Trophoblast cell (in vitro differentiated cells and primary cell): Measurements from ENCODE around the gene N4BP2.

ENCODE experiments used
- DNase-seq, 2 donors: peaks; one replicate each; pipeline ENCODE4 v3.0.0-alpha.2; 2016
- H2AFZ ChIP-seq: 2 replicates; pipeline ENCODE4 v1.6.1; 2013; ENCODE audit warnings: low read length, moderate library complexity, mild to moderate bottlenecking; ENCODE audit not compliant: insufficient read depth, poor library complexity
- H2AK5ac ChIP-seq: 2 replicates; pipeline ENCODE4 v1.6.1; 2013; ENCODE audit warnings: mild to moderate bottlenecking, low read length
- H2BK120ac ChIP-seq: 2 replicates; pipeline ENCODE4 v1.6.1; 2013; ENCODE audit warnings: low read length, mild to moderate bottlenecking, moderate library complexity; ENCODE audit not compliant: insufficient read depth, poor library complexity
- H2BK12ac ChIP-seq: 2 replicates; pipeline ENCODE4 v1.6.1; 2013; ENCODE audit warnings: mild to moderate bottlenecking, low read length, moderate library complexity
- H2BK5ac ChIP-seq: 2 replicates; pipeline ENCODE4 v1.6.1; 2013; ENCODE audit warnings: low read length, low read depth, moderate library complexity, mild to moderate bottlenecking; ENCODE audit not compliant: poor library complexity
- H3K14ac ChIP-seq: 2 replicates; pipeline ENCODE4 v1.6.1; 2013; ENCODE audit warnings: mild to moderate bottlenecking, low read length
- H3K18ac ChIP-seq: 2 replicates; pipeline ENCODE4 v1.6.1; 2013; ENCODE audit warnings: mild to moderate bottlenecking, low read length
- H3K23ac ChIP-seq: 2 replicates; pipeline ENCODE4 v1.6.1; 2013; ENCODE audit warnings: low read length
- H3K27ac ChIP-seq: 2 replicates; pipeline ENCODE4 v1.5.1; 2013; ENCODE audit warnings: low read depth, mild to moderate bottlenecking, inconsistent platforms, low read length, moderate library complexity
- H3K27me3 ChIP-seq: 2 replicates; pipeline ENCODE4 v1.6.1; 2013; ENCODE audit warnings: inconsistent platforms, mild to moderate bottlenecking, low read length, moderate library complexity; ENCODE audit not compliant: insufficient read depth
- H3K36me3 ChIP-seq, 2 experiments: 1 replicate in 1 of 2; 2 replicates in 1 of 2; pipeline ENCODE4 v1.6.1; 2013; ENCODE audit warnings: low read length in 2 of 2, mild to moderate bottlenecking in 2 of 2, moderate library complexity in 1 of 2; ENCODE audit not compliant: insufficient read depth in 2 of 2, control insufficient read depth in 1 of 2
- H3K4ac ChIP-seq: 2 replicates; pipeline ENCODE4 v1.6.1; 2013; ENCODE audit warnings: low read depth, mild to moderate bottlenecking, low read length, moderate library complexity
- H3K4me1 ChIP-seq, 2 experiments: 1 replicate in 1 of 2; 2 replicates in 1 of 2; pipeline ENCODE4 v1.6.1; 2013; ENCODE audit warnings: low read length in 2 of 2, mild to moderate bottlenecking in 2 of 2, moderate library complexity in 1 of 2; ENCODE audit not compliant: insufficient read depth in 2 of 2, control insufficient read depth in 1 of 2
- H3K4me2 ChIP-seq: 2 replicates; pipeline ENCODE4 v1.6.1; 2013; ENCODE audit warnings: inconsistent platforms, mild to moderate bottlenecking, low read length, moderate library complexity
- H3K4me3 ChIP-seq: 2 replicates; pipeline ENCODE4 v1.5.1; 2013; ENCODE audit warnings: mild to moderate bottlenecking, low read depth, low read length, inconsistent platforms
- H3K79me1 ChIP-seq: one replicate; pipeline ENCODE4 v1.6.1; 2013; ENCODE audit warnings: low read length
- H3K79me2 ChIP-seq: 2 replicates; pipeline ENCODE4 v1.6.1; 2013; ENCODE audit warnings: low read length, mild to moderate bottlenecking; ENCODE audit not compliant: control insufficient read depth, insufficient read depth, poor library complexity
- H3K9ac ChIP-seq: 2 replicates; pipeline ENCODE4 v1.6.1; 2013; ENCODE audit warnings: mild to moderate bottlenecking, low read length
- H3K9me3 ChIP-seq: 2 replicates; pipeline ENCODE4 v1.6.1; 2013; ENCODE audit warnings: low read depth, mild to moderate bottlenecking, control low read depth, inconsistent platforms, low read length; ENCODE audit not compliant: insufficient read depth
- H4K12ac ChIP-seq: 2 replicates; pipeline ENCODE4 v1.6.1; 2013; ENCODE audit warnings: low read depth, mild to moderate bottlenecking, low read length, moderate library complexity
- H4K8ac ChIP-seq: 2 replicates; pipeline ENCODE4 v1.6.1; 2013; ENCODE audit warnings: low read depth, mild to moderate bottlenecking, low read length, moderate library complexity
- H4K91ac ChIP-seq: one replicate; pipeline ENCODE4 v1.6.1; 2013; ENCODE audit warnings: low read depth, mild to moderate bottlenecking, low read length, moderate library complexity
- WGBS: extraction: QIAGEN DNeasy Blood & Tissue Kit; methylation state at CpG from one replicate; pipeline ENCODE4 v1.1.7; 2013; ENCODE audit warnings: missing lambda C conversion rate; ENCODE audit not compliant: insufficient read length, insufficient coverage; ENCODE audit errors: extremely low coverage; 5-methylcytosine and 5-hydroxymethylcytosine counted together

N4BP2 gene

DNA sequence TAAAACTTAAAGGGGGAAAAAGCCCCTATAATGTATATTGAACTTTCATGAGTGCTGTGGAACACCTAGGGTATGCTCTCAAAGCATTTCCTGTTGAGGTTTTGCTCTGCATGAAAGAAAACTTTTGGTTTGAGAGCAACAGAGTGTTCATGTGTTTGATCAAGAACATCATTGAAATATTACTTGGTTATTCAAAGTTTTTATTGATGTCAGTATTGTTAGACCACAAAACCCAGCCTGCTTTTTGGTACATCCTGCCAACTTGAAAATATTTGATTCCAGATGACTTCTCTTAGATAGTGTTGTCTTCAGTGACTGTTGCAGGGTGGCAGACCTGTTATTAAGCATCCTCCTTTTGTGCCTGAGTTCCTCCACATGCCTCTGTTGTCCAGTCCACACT is 68.0 kb downstream of the N4BP2 start:
- Histone ChIP-seq H3K79me2 (no peaks in the 10 kb centered on the region), H4K91ac (no peak overlapping the region), H3K14ac (no peak overlapping the region), H2AK5ac (no peak overlapping the region), H3K9ac (no peak overlapping the region), H2BK12ac (no peak overlapping the region), H3K79me1 (no peaks in the 10 kb centered on the region), H3K9me3 (no peaks in the 10 kb centered on the region), H3K18ac (no peak overlapping the region), H2AFZ (no peak overlapping the region), H3K27ac (no peak overlapping the region), H3K4me2 (no peak overlapping the region), H3K27me3 (no peaks in the 10 kb centered on the region), H2BK120ac (no peak overlapping the region), H2BK5ac (no peak overlapping the region), H3K36me3 (peaks cover 12 to 14% of the 10 kb centered on the region in 2 experiments), H3K4ac (no peak overlapping the region), H4K12ac (no peak overlapping the region), H3K4me3 (no peak overlapping the region), H3K23ac (no peak overlapping the region), H3K4me1 (no peaks in the 10 kb centered on the region), H4K8ac (no peak overlapping the region)
- no peak for DNase-seq

DNA sequence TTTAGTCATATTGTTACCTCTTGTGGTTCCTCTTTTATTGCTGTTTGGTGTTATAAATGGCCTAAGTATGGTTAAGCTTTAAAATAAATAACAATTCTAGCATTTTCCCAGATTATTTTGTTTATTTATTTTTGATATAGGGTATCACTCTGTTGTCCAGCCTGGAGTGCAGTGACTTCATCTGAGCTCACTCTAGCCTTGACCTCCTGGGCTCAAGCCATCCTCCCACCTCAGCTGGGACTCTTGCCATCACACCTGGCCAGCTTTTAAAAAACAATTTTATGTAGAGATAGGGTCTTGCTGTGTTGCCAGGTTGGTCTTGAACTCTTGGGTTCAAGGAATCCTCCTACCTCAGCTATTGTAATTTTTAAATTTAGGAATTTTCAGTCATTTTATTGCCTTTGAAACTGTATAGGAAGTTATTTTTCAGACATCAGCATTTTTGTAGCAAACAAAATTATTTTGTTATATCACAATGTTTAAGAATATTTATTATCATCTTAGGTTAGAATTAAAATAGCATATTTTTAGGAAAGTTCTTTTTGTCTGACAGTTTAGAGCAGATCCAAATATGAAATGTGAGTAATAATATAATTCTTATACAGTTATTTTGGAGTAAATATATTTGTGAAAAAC is 73.9 kb downstream of the N4BP2 start:
- Histone ChIP-seq H3K4me2 (no peak overlapping the region), H3K9ac (no peak overlapping the region), H3K18ac (no peak overlapping the region), H3K79me2 (no peaks in the 10 kb centered on the region), H3K4ac (no peak overlapping the region), H3K27me3 (no peaks in the 10 kb centered on the region), H4K91ac (no peak overlapping the region), H3K23ac (no peak overlapping the region), H3K9me3 (no peaks in the 10 kb centered on the region), H2BK12ac (no peak overlapping the region), H3K14ac (no peak overlapping the region), H3K4me1 (peaks cover 0 to 3% of the 10 kb centered on the region in 2 experiments), H2AK5ac (no peak overlapping the region), H2BK120ac (no peak overlapping the region), H2BK5ac (no peak overlapping the region), H4K12ac (no peak overlapping the region), H3K79me1 (no peaks in the 10 kb centered on the region), H4K8ac (no peak overlapping the region), H3K27ac (no peak overlapping the region), H2AFZ (no peak overlapping the region), H3K36me3 (peaks cover 13 to 17% of the 10 kb centered on the region in 2 experiments), H3K4me3 (no peak overlapping the region)
- DNase-seq = no peak

DNA sequence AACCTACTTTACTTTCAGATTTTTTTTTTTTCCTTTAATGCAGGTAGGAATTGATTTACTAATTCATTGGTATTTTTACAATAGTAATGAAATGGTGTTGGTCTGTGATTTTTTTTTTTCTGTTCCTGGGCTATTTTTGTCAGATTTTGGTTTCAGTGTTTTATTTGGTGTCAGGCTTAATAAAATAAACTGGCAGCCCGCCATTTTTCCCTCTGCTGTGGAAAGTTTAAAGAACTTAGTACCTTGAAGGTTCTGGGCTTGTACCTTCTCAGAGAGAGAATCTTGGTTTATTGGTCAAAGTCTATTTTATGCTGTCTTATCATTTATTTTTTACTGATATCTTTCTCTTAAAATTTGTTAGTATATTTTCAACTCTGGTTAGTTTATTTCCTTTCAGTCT is 76.2 kb downstream of the N4BP2 start:
- DNase-seq = no peak
- no peak overlapping the region for H2BK5ac ChIP-seq
- H3K4ac ChIP-seq = no peak overlapping the region
- no peak overlapping the region for H3K18ac ChIP-seq
- H3K9ac ChIP-seq = no peak overlapping the region
- H3K27ac ChIP-seq = no peak overlapping the region
- H4K8ac ChIP-seq = no peak overlapping the region
- WGBS = no CpG with 5 or more reads among the region's 1 CpG
- no peak overlapping the region for H2AK5ac ChIP-seq
- peaks cover 7% of the 10 kb centered on the region in 2 experiments for H3K36me3 ChIP-seq
- H3K79me1 ChIP-seq = no peaks in the 10 kb centered on the region
- H3K4me2 ChIP-seq = no peak overlapping the region
- H3K4me3 ChIP-seq = no peak overlapping the region
- no peak overlapping the region for H2AFZ ChIP-seq
- H3K79me2 ChIP-seq = no peaks in the 10 kb centered on the region
- H3K14ac ChIP-seq = no peak overlapping the region
- no peak overlapping the region for H4K12ac ChIP-seq
- no peak overlapping the region for H3K23ac ChIP-seq
- H4K91ac ChIP-seq = no peak overlapping the region
- H3K27me3 ChIP-seq = no peaks in the 10 kb centered on the region
- no peaks in the 10 kb centered on the region for H3K9me3 ChIP-seq
- no peak overlapping the region for H2BK120ac ChIP-seq
- peaks cover 0 to 3% of the 10 kb centered on the region in 2 experiments for H3K4me1 ChIP-seq
- no peak overlapping the region for H2BK12ac ChIP-seq

DNA sequence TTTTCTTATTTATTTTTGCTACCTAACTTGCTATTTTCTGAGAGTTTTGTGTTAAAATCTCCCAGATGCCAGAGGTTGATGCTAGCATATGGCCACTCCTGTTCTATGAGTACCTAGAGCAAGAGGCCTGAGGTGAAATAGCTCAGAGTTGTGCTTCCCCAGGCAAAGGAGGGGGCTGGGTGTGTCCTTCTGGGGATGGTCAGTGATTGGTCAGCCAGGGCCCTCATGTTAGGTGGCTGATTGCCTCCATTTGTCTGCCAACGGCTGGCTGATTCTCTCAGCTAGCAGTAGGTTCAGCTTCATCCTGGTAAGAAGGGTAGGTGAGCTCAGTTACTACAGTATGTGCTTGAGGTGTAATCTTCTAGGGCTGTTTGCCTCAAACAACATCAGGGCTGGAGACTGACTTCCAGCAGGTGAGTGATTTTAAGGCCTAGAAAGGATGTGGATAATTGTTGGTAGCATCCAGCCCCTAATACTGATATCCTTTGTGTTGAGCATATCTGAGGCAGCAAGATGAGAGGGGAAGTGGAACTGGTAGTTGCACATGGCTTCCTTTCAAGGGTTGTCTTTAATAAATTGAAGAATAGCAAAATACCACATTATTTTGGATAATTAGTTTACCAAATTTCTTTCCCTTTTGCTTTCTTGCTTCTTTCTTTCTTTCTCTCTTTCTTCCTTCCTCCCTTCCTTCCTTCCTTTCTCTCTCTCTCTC is 77.7 kb downstream of the N4BP2 start:
- no CpG with 5 or more reads among the region's 1 CpG for WGBS
- H3K14ac ChIP-seq = no peak overlapping the region
- no peak overlapping the region for H3K4me3 ChIP-seq
- no peak overlapping the region for H4K12ac ChIP-seq
- peaks cover 0 to 3% of the 10 kb centered on the region in 2 experiments for H3K4me1 ChIP-seq
- H3K27ac ChIP-seq = no peak overlapping the region
- no peak overlapping the region for H3K18ac ChIP-seq
- no peak overlapping the region for H2BK5ac ChIP-seq
- H3K4ac ChIP-seq = no peak overlapping the region
- no peaks in the 10 kb centered on the region for H3K9me3 ChIP-seq
- no peak overlapping the region for H3K23ac ChIP-seq
- no peaks in the 10 kb centered on the region for H3K27me3 ChIP-seq
- H3K36me3 ChIP-seq = peaks cover 5 to 7% of the 10 kb centered on the region in 2 experiments
- H3K9ac ChIP-seq = no peak overlapping the region
- no peaks in the 10 kb centered on the region for H3K79me2 ChIP-seq
- no peak overlapping the region for H3K4me2 ChIP-seq
- H2BK120ac ChIP-seq = no peak overlapping the region
- H4K91ac ChIP-seq = no peak overlapping the region
- no peak overlapping the region for H2BK12ac ChIP-seq
- H2AK5ac ChIP-seq = no peak overlapping the region
- no peak for DNase-seq
- no peak overlapping the region for H2AFZ ChIP-seq
- no peaks in the 10 kb centered on the region for H3K79me1 ChIP-seq
- H4K8ac ChIP-seq = no peak overlapping the region
